H1 (cell line): ENCODE results near the gene C1orf56. TPM values are rescaled to one million over a fixed set of nuclear protein-coding genes. Genes with fewer than 3 reads are reported as not detected.

ENCODE experiments used
- CTCF ChIA-PET: fragments of 300-600 bp; sonication (Branson Sonifier 250); formaldehyde crosslinking; loops from one replicate; lab custom pipeline; 2021; ENCODE audit not compliant: partially characterized antibody; lab: Charles Lee
- POLR2A ChIA-PET: fragments of 300-600 bp; sonication (Branson Sonifier 250); formaldehyde crosslinking; loops from one replicate; lab custom pipeline; 2021; ENCODE audit warnings: inconsistent platforms; ENCODE audit not compliant: partially characterized antibody; lab: Charles Lee
- DNase-seq, 2 experiments: peaks; one replicate each; pipeline versions ENCODE4 v3.0.0 to v3.0.0-alpha.2; 2010 to 2022; ENCODE audit warnings: low spot score in 2 of 2, low read depth in 1 of 2, mixed read lengths in 1 of 2
- FAIRE-seq: peaks from 2 replicates; lab custom pipeline; 2011; peaks lifted over from hg19 to GRCh38; lab: Jason Lieb, UNC
- H2AFZ ChIP-seq: 2 replicates; pipeline ENCODE4 v1.8.1; 2012; ENCODE audit warnings: low read length, inconsistent platforms
- H2AK5ac ChIP-seq: 2 replicates; pipeline ENCODE4 v1.6.1; 2013; ENCODE audit warnings: low read depth, low read length
- H2BK120ac ChIP-seq: replicated peaks from 2 replicates; pipeline ENCODE3; 2013; ENCODE audit warnings: low read depth, low read length, inconsistent platforms
- H2BK12ac ChIP-seq: 2 replicates; pipeline ENCODE4 v1.6.1; 2013; ENCODE audit warnings: low read depth, low read length
- H2BK15ac ChIP-seq: 2 replicates; pipeline ENCODE4 v1.6.1; 2013; ENCODE audit warnings: low read length
- H2BK20ac ChIP-seq: 2 replicates; pipeline ENCODE4 v1.6.1; 2013; ENCODE audit warnings: low read length
- H2BK5ac ChIP-seq: 2 replicates; pipeline ENCODE4 v1.6.1; 2013; ENCODE audit warnings: low read depth, low read length
- H3K14ac ChIP-seq: 2 replicates; pipeline ENCODE4 v1.6.1; 2013; ENCODE audit warnings: inconsistent platforms; ENCODE audit not compliant: insufficient read length
- H3K18ac ChIP-seq: 2 replicates; pipeline ENCODE4 v1.6.1; 2013; ENCODE audit warnings: low read length; ENCODE audit errors: extremely low read depth
- H3K23ac ChIP-seq: 2 replicates; pipeline ENCODE4 v1.6.1; 2013; ENCODE audit warnings: inconsistent platforms; ENCODE audit not compliant: insufficient read length
- H3K23me2 ChIP-seq: 2 replicates; pipeline ENCODE4 v1.6.1; 2013; ENCODE audit warnings: low read depth, low read length
- H3K27ac ChIP-seq: 2 replicates; pipeline ENCODE4 v1.6.1; 2011; ENCODE audit warnings: low read depth, low read length, inconsistent platforms
- H3K27me3 ChIP-seq, 4 experiments: replicated peaks in 1 of 4; 1 replicate in 1 of 4; 2 replicates in 3 of 4; pipeline versions ENCODE4 v1.6.1 to v1.8.1; 2011 to 2013; ENCODE audit warnings: low read length in 3 of 4, mild to moderate bottlenecking in 3 of 4, inconsistent platforms in 2 of 4, mixed read lengths in 2 of 4, moderate library complexity in 1 of 4; ENCODE audit not compliant: control insufficient read depth in 3 of 4, insufficient read depth in 3 of 4; ENCODE audit errors: extremely low read depth in 1 of 4
- H3K36me3 ChIP-seq, 4 experiments: 2 replicates each; pipeline versions ENCODE4 v1.6.1 to v1.8.1; 2011 to 2013; ENCODE audit warnings: mild to moderate bottlenecking in 4 of 4, low read length in 3 of 4, moderate library complexity in 2 of 4, control low read depth in 1 of 4, inconsistent platforms in 1 of 4; ENCODE audit not compliant: insufficient read depth in 4 of 4, control insufficient read depth in 2 of 4
- H3K4ac ChIP-seq: replicated peaks from 2 replicates; pipeline ENCODE3; 2013; ENCODE audit warnings: low read length, low read depth, mixed read lengths, inconsistent platforms; ENCODE audit not compliant: insufficient read length
- H3K4me1 ChIP-seq, 4 experiments: replicated peaks in 1 of 4; 1 replicate in 1 of 4; 2 replicates in 3 of 4; pipeline versions ENCODE4 v1.6.1 to v1.8.1; 2011 to 2013; ENCODE audit warnings: low read length in 3 of 4, inconsistent platforms in 2 of 4, mixed read lengths in 1 of 4; ENCODE audit not compliant: insufficient read depth in 4 of 4, control insufficient read depth in 3 of 4
- H3K4me2 ChIP-seq, 2 experiments: 2 replicates each; pipeline versions ENCODE4 v1.6.1 to v1.8.1; 2011 to 2013; ENCODE audit warnings: low read depth in 2 of 2, low read length in 2 of 2, control low read depth in 1 of 2, inconsistent platforms in 1 of 2, mild to moderate bottlenecking in 1 of 2; ENCODE audit not compliant: insufficient read depth in 1 of 2
- H3K4me3 ChIP-seq, 4 experiments: fragments of 200-600, 300-600 bp in 1 of 4; sonication (generic), shearing (Covaris generic), sonication (Bioruptor Twin) in 1 of 4; 2 replicates each; pipeline versions ENCODE4 v1.5.1 to v1.8.1; 2011 to 2016; ENCODE audit warnings: low read length in 4 of 4, low read depth in 3 of 4, control low read depth in 2 of 4, inconsistent platforms in 2 of 4, mild to moderate bottlenecking in 2 of 4, mixed read lengths in 1 of 4, moderate library complexity in 1 of 4; ENCODE audit not compliant: insufficient read depth in 2 of 4; ENCODE audit errors: extremely low read depth in 1 of 4
- H3K56ac ChIP-seq: replicated peaks from 2 replicates; pipeline ENCODE3; 2013; ENCODE audit warnings: low read depth, mild to moderate bottlenecking, mixed read lengths, low read length, inconsistent platforms; ENCODE audit not compliant: insufficient read length
- H3K79me1 ChIP-seq: 2 replicates; pipeline ENCODE4 v1.6.1; 2013; ENCODE audit warnings: low read depth, low read length, control low read depth
- H3K79me2 ChIP-seq, 2 experiments: 2 replicates each; pipeline versions ENCODE4 v1.6.1 to v1.8.1; 2012 to 2013; ENCODE audit warnings: low read length in 2 of 2, mild to moderate bottlenecking in 2 of 2, inconsistent platforms in 1 of 2; ENCODE audit not compliant: insufficient read depth in 2 of 2, control insufficient read depth in 1 of 2
- H3K9ac ChIP-seq, 4 experiments: replicated peaks in 1 of 4; 1 replicate in 1 of 4; 2 replicates in 3 of 4; pipeline versions ENCODE4 v1.6.1 to v1.8.1; 2011 to 2013; ENCODE audit warnings: low read depth in 3 of 4, low read length in 3 of 4, control low read depth in 2 of 4, mild to moderate bottlenecking in 2 of 4, moderate library complexity in 2 of 4, inconsistent platforms in 1 of 4; ENCODE audit errors: extremely low read depth in 1 of 4
- H3K9me3 ChIP-seq, 2 experiments: 2 replicates each; pipeline versions ENCODE4 v1.6.1 to v1.8.1; 2012 to 2013; ENCODE audit warnings: mild to moderate bottlenecking in 2 of 2, moderate library complexity in 2 of 2, control low read depth in 1 of 2, inconsistent platforms in 1 of 2, low read depth in 1 of 2, low read length in 1 of 2, mixed read lengths in 1 of 2; ENCODE audit not compliant: insufficient read depth in 2 of 2
- H4K20me1 ChIP-seq, 2 experiments: replicated peaks in 1 of 2; 2 replicates each; pipeline versions ENCODE3 to v1.8.1; 2011 to 2013; ENCODE audit warnings: inconsistent platforms in 2 of 2, low read length in 2 of 2, mild to moderate bottlenecking in 1 of 2; ENCODE audit not compliant: insufficient read depth in 2 of 2, control insufficient read depth in 1 of 2
- H4K5ac ChIP-seq: 2 replicates; pipeline ENCODE4 v1.6.1; 2013; ENCODE audit warnings: low read length, low read depth, mixed read lengths, inconsistent platforms; ENCODE audit not compliant: insufficient read length
- H4K8ac ChIP-seq: 2 replicates; pipeline ENCODE4 v1.8.0; 2013; ENCODE audit warnings: mild to moderate bottlenecking, moderate library complexity, low read length, inconsistent platforms; ENCODE audit not compliant: insufficient read depth; ENCODE audit errors: extremely low read depth
- H4K91ac ChIP-seq: replicated peaks from 2 replicates; pipeline ENCODE3; 2013; ENCODE audit warnings: low read length, mixed read lengths, inconsistent platforms; ENCODE audit not compliant: insufficient read length
- EGR1 ChIP-seq: IDR thresholded peaks from 2 replicates; pipeline ENCODE4 v1.6.1; 2011; ENCODE audit warnings: low read depth, low read length, borderline replicate concordance
- HDAC2 ChIP-seq, 2 experiments: fragments of 300-600 bp in 1 of 2; sonication (generic) in 1 of 2; IDR thresholded peaks; 2 replicates each; pipeline ENCODE4 v1.6.1; 2011 to 2012; ENCODE audit warnings: low read depth in 2 of 2, low read length in 2 of 2, mild to moderate bottlenecking in 2 of 2, moderate library complexity in 2 of 2, borderline replicate concordance in 1 of 2, inconsistent platforms in 1 of 2
- POU5F1 ChIP-seq: IDR thresholded peaks from 2 replicates; pipeline ENCODE4 v1.6.1; 2011; ENCODE audit warnings: low read depth, mild to moderate bottlenecking, low read length, moderate library complexity
- RAD21 ChIP-seq, 2 experiments: IDR thresholded peaks in 1 of 2; conservative IDR thresholded peaks in 1 of 2; 2 replicates each; pipeline ENCODE4 v1.6.1; 2011; ENCODE audit warnings: low read depth in 2 of 2, low read length in 2 of 2, improper control_type of control experiment in 1 of 2, inconsistent platforms in 1 of 2, mild to moderate bottlenecking in 1 of 2, moderate library complexity in 1 of 2
- SIN3A ChIP-seq, 2 experiments: IDR thresholded peaks in 1 of 2; conservative IDR thresholded peaks in 1 of 2; 2 replicates each; pipeline ENCODE4 v1.6.1; 2011 to 2012; ENCODE audit warnings: low read length in 2 of 2, improper control_type of control experiment in 1 of 2, low read depth in 1 of 2, mild to moderate bottlenecking in 1 of 2
- SIRT6 ChIP-seq: IDR thresholded peaks from one replicate; pipeline ENCODE4 v1.7.1; 2012; ENCODE audit warnings: low read length, inconsistent platforms
- SP1 ChIP-seq: IDR thresholded peaks from 2 replicates; pipeline ENCODE4 v1.6.1; 2011; ENCODE audit warnings: low read depth, low read length
- SUZ12 ChIP-seq: fragments of 200-600 bp; sonication (generic); IDR thresholded peaks from 2 replicates; pipeline ENCODE4 v1.6.1; 2012; ENCODE audit warnings: mild to moderate bottlenecking, inconsistent platforms, low read length, moderate library complexity, mixed read lengths
- TAF7 ChIP-seq: optimal IDR thresholded peaks from 2 replicates; pipeline ENCODE3; 2011; ENCODE audit warnings: low read depth, mild to moderate bottlenecking, inconsistent platforms, low read length, moderate library complexity, borderline replicate concordance
- YY1 ChIP-seq: IDR thresholded peaks from 2 replicates; pipeline ENCODE4 v1.6.1; 2011; ENCODE audit warnings: low read depth, mild to moderate bottlenecking, low read length
- WGBS, 2 experiments: shearing (Covaris generic) in 1 of 2; methylation state at CpG; one replicate each; pipeline versions ENCODE4 v1.1.6 to v1.1.7; 2013 to 2015; ENCODE audit warnings: low lambda C conversion rate in 2 of 2, mixed read lengths in 2 of 2, inconsistent platforms in 1 of 2, low coverage in 1 of 2, missing lambda C conversion rate in 1 of 2; ENCODE audit not compliant: insufficient replicate concordance in 2 of 2, insufficient coverage in 1 of 2, insufficient read length in 1 of 2; ENCODE audit errors: extremely low coverage in 1 of 2, missing lambda C conversion rate in 1 of 2; 5-methylcytosine and 5-hydroxymethylcytosine counted together
- polyA plus RNA-seq, 7 experiments: library from polyadenylated mRNA; depleted of rRNA in 3 of 7; stranded (reverse) in 5 of 7; unstranded in 2 of 7; fragments of >200 nt in 5 of 7; fragments of 200-250 nt in 2 of 7; gene quantifications; 1 replicate in 5 of 7; 2 replicates in 1 of 7; 4 replicates in 1 of 7; pipeline versions ENCODE4 v1.2.1 to v1.2.3, GENCODE V29; 2011 to 2013; ENCODE audit warnings: missing spikeins in 2 of 7, mixed read lengths in 2 of 7
- total RNA-seq: library from RNA; stranded (reverse); fragmentation: NEBNext Ultra II Directional; extraction: Animal tissue kit (Norgen Biotek cat#: 25700); gene quantifications from 2 replicates; pipeline ENCODE4 v1.2.1, GENCODE V29; 2021
- TF ChIP-seq, protein P1 (sequence below): IDR thresholded peaks from 2 replicates; pipeline ENCODE4 v1.6.1; 2011; ENCODE audit warnings: low read depth, mild to moderate bottlenecking, low read length; ENCODE audit not compliant: insufficient read depth

The C1orf56 gene
- total and polyA plus RNA-seq, 2 of the 8 experiments (the other 6 are each of a cell fraction or from before 2014, with no cell fraction given) = 3.0 to 3.4 TPM

DNA sequence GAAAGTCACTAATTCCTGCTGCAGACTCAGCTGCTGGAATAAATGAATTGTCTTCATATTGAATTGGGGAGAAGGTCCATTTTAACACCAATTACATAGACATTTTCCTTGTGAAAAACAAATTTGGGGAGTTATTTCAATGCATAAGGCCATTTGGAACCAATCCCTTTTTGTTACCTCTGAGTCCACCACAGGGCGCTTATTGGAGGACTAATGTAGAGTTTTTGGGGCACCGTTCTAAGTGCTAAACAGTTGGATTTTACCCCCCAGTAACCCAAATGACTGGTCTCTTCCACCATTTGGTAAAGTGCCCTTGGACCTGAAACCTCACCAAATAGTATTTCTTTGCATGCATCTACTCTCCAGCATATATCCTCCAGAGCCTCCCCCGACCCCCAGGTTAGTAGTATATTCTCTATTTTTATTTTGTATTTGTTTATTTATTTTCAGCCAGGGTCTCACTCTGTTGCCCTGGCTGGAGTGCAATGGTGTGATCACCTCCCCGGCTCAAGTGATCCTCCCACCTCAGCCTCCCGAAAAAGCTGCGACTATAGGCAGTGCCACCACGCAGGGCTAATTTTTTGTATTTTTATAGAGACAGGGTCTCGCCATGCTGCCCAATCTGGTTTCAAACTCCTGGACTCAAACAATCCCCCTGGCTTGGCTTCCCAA, 37.7 kb upstream of the C1orf56 start:
- H2BK5ac ChIP-seq = no peak overlapping the region
- H3K23ac ChIP-seq = no peak overlapping the region
- no peak overlapping the region for H4K8ac ChIP-seq
- ChIA-PET POLR2A (interaction anchor here (1.1 kb wide), 1 partner anchor 29 kb away, joined by 3 read pairs; no protein-coding TSS in a partner anchor), CTCF (interaction anchor here (0.6 to 1.0 kb wide), 2 partner anchors 37 to 56 kb away, joined by 3 to 4 read pairs; no protein-coding TSS in a partner anchor)
- no peak overlapping the region for H2BK20ac ChIP-seq
- H3K4me1 ChIP-seq = peaks cover 9 to 12% (median 9%) of the 10 kb centered on the region in 4 experiments; a peak in 6 of 7 replicates
- no peak overlapping the region for H3K56ac ChIP-seq
- H3K14ac ChIP-seq = no peak overlapping the region
- H4K91ac ChIP-seq = no peak overlapping the region
- H3K36me3 ChIP-seq = no peaks in the 10 kb centered on the region
- H3K27ac ChIP-seq = no peak overlapping the region
- WGBS, 2 experiments = 91% methylated on average over 8 of the region's 8 CpGs; no CpG with 5 or more reads in 1 of the 2 experiments
- H2AFZ ChIP-seq = no peak overlapping the region
- FAIRE-seq (no peak), DNase-seq (no peak)
- peak overlapping the region in 1 of 2 experiments; percentile 66; a peak in 1 of 4 replicates for H3K4me2 ChIP-seq
- peaks cover 5% of the 10 kb centered on the region for H3K23me2 ChIP-seq
- no peaks in the 10 kb centered on the region for H3K9me3 ChIP-seq
- H2BK15ac ChIP-seq = no peak overlapping the region
- H3K4me3 ChIP-seq = peak overlapping the region in 1 of 4 experiments; percentile 94; a peak in 2 of 8 replicates
- no peaks in the 10 kb centered on the region for H3K27me3 ChIP-seq
- H4K20me1 ChIP-seq = no peaks in the 10 kb centered on the region
- peaks cover 0 to 5% of the 10 kb centered on the region in 2 experiments; a peak in 2 of 4 replicates for H3K79me2 ChIP-seq
- H3K79me1 ChIP-seq = no peaks in the 10 kb centered on the region
- no peak overlapping the region for H3K18ac ChIP-seq
- H2BK12ac ChIP-seq = no peak overlapping the region
- no peak overlapping the region for H2BK120ac ChIP-seq
- no peak overlapping the region for H4K5ac ChIP-seq
- no peak overlapping the region for H2AK5ac ChIP-seq
- H3K9ac ChIP-seq = no peak overlapping the region
- H3K4ac ChIP-seq = no peak overlapping the region
- TF ChIP-seq YY1 = no peak
- no peak for TF ChIP-seq TAF7
- no peak for TF ChIP-seq EGR1
- TF ChIP-seq SIN3A (conservative IDR thresholded peaks at IDR 0.05 in 1 of 2, IDR thresholded peaks at IDR 0.05 in 1 of 2; ENCODE audit: low read depth in 1 of 2, low read length in 2 of 2) = no peak
- no peak for TF ChIP-seq SIRT6
- TF ChIP-seq, protein P1, sequence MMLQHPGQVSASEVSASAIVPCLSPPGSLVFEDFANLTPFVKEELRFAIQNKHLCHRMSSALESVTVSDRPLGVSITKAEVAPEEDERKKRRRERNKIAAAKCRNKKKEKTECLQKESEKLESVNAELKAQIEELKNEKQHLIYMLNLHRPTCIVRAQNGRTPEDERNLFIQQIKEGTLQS = no peak
- TF ChIP-seq SUZ12 = no peak
- no peak for TF ChIP-seq POU5F1
- TF ChIP-seq HDAC2 (IDR thresholded peaks at IDR 0.05; ENCODE audit: borderline replicate concordance in 1 of 2, low read depth in 2 of 2, low read length in 2 of 2) = no peak
- TF ChIP-seq SP1 = no peak
- TF ChIP-seq RAD21 (IDR thresholded peaks at IDR 0.05 in 1 of 2, conservative IDR thresholded peaks at IDR 0.05 in 1 of 2; ENCODE audit: low read depth in 2 of 2, low read length in 2 of 2) = no peak
